Mesenchymal stem cell (in vitro differentiated cells and primary cell): ENCODE results near the gene LRRC9.

Experiments
- DNase-seq: peaks from one replicate; pipeline ENCODE4 v3.0.0-alpha.2; 2013
- H2AFZ ChIP-seq: one replicate; pipeline ENCODE4 v1.6.1; 2013; ENCODE audit warnings: low read depth, mild to moderate bottlenecking, control low read depth, inconsistent platforms, low read length, moderate library complexity
- H2AK5ac ChIP-seq: 2 replicates; pipeline ENCODE4 v1.6.1; 2013; ENCODE audit warnings: low read length, moderate library complexity, mild to moderate bottlenecking, inconsistent platforms; ENCODE audit not compliant: severe bottlenecking
- H2BK120ac ChIP-seq: one replicate; pipeline ENCODE4 v1.6.1; 2013; ENCODE audit warnings: low read depth, mild to moderate bottlenecking, inconsistent platforms, low read length, moderate library complexity
- H2BK12ac ChIP-seq, 2 experiments: one replicate each; pipeline ENCODE4 v1.6.1; 2013; ENCODE audit warnings: inconsistent platforms in 2 of 2, low read length in 2 of 2, mild to moderate bottlenecking in 2 of 2, moderate library complexity in 2 of 2, control low read depth in 1 of 2
- H2BK15ac ChIP-seq: one replicate; pipeline ENCODE4 v1.6.1; 2013; ENCODE audit warnings: mild to moderate bottlenecking, low read depth, inconsistent platforms; ENCODE audit not compliant: poor library complexity, severe bottlenecking
- H2BK5ac ChIP-seq: 2 replicates; pipeline ENCODE4 v1.6.1; 2013; ENCODE audit warnings: low read depth, mild to moderate bottlenecking, low read length, control low read depth, inconsistent platforms; ENCODE audit not compliant: poor library complexity, severe bottlenecking
- H3K14ac ChIP-seq, 2 experiments: one replicate each; pipeline ENCODE4 v1.6.1; 2013; ENCODE audit warnings: inconsistent platforms in 2 of 2, low read length in 2 of 2, control low read depth in 1 of 2, mild to moderate bottlenecking in 1 of 2, moderate library complexity in 1 of 2
- H3K18ac ChIP-seq, 2 experiments: one replicate each; pipeline ENCODE4 v1.6.1; 2013; ENCODE audit warnings: inconsistent platforms in 2 of 2, low read length in 2 of 2, control low read depth in 1 of 2, low read depth in 1 of 2, mild to moderate bottlenecking in 1 of 2
- H3K23ac ChIP-seq, 2 experiments: one replicate each; pipeline ENCODE4 v1.6.1; 2013; ENCODE audit warnings: inconsistent platforms in 2 of 2, low read length in 2 of 2, mild to moderate bottlenecking in 2 of 2, moderate library complexity in 2 of 2, control low read depth in 1 of 2
- H3K27ac ChIP-seq: 2 replicates; pipeline ENCODE4 v1.5.1; 2013; ENCODE audit warnings: mild to moderate bottlenecking, moderate library complexity, low read length, control low read depth, inconsistent platforms; ENCODE audit not compliant: poor library complexity, severe bottlenecking
- H3K27me3 ChIP-seq, 2 experiments: 2 replicates each; pipeline versions ENCODE4 v1.6.1 to v1.7.0; 2013; ENCODE audit warnings: low read length in 2 of 2, mild to moderate bottlenecking in 2 of 2, moderate library complexity in 2 of 2, control low read depth in 1 of 2, inconsistent platforms in 1 of 2; ENCODE audit not compliant: control insufficient read depth in 1 of 2, insufficient read depth in 1 of 2
- H3K36me3 ChIP-seq, 2 experiments: 2 replicates each; pipeline versions ENCODE4 v1.6.1 to v1.7.0; 2013; ENCODE audit warnings: low read length in 2 of 2, control low read depth in 1 of 2, inconsistent platforms in 1 of 2, low read depth in 1 of 2, mild to moderate bottlenecking in 1 of 2; ENCODE audit not compliant: insufficient read depth in 2 of 2, control insufficient read depth in 1 of 2
- H3K4ac ChIP-seq, 2 experiments: one replicate each; pipeline ENCODE4 v1.6.1; 2013; ENCODE audit warnings: inconsistent platforms in 2 of 2, low read length in 2 of 2, mild to moderate bottlenecking in 2 of 2, moderate library complexity in 2 of 2, control low read depth in 1 of 2, low read depth in 1 of 2
- H3K4me1 ChIP-seq: 2 replicates; pipeline ENCODE4 v1.6.1; 2013; ENCODE audit warnings: low read depth, low read length, control low read depth; ENCODE audit not compliant: control insufficient read depth, insufficient read depth
- H3K4me2 ChIP-seq: 2 replicates; pipeline ENCODE4 v1.6.1; 2013; ENCODE audit warnings: low read length, mild to moderate bottlenecking, inconsistent platforms; ENCODE audit not compliant: poor library complexity, severe bottlenecking
- H3K4me3 ChIP-seq, 2 experiments: 2 replicates each; pipeline versions ENCODE4 v1.5.1 to v1.7.0; 2013; ENCODE audit warnings: low read length in 2 of 2, mild to moderate bottlenecking in 2 of 2, control low read depth in 1 of 2, low read depth in 1 of 2; ENCODE audit not compliant: insufficient read depth in 1 of 2
- H3K79me1 ChIP-seq: replicated peaks from 2 replicates; pipeline ENCODE4 v1.6.1; 2013; ENCODE audit warnings: mild to moderate bottlenecking, control low read depth, low read length, inconsistent platforms; ENCODE audit not compliant: poor library complexity, severe bottlenecking
- H3K9ac ChIP-seq: 2 replicates; pipeline ENCODE4 v1.7.0; 2013; ENCODE audit warnings: mild to moderate bottlenecking, low read length, moderate library complexity
- H3K9me3 ChIP-seq: 2 replicates; pipeline ENCODE4 v1.7.0; 2013; ENCODE audit warnings: mild to moderate bottlenecking, low read length; ENCODE audit not compliant: control insufficient read depth
- H4K8ac ChIP-seq: one replicate; pipeline ENCODE4 v1.6.1; 2013; ENCODE audit warnings: inconsistent platforms, mild to moderate bottlenecking, low read length, moderate library complexity
- H4K91ac ChIP-seq: one replicate; pipeline ENCODE4 v1.6.1; 2013; ENCODE audit warnings: mild to moderate bottlenecking, low read length, inconsistent platforms
- WGBS: methylation state at CpG from one replicate; pipeline ENCODE4 v1.1.7; 2013; ENCODE audit warnings: mixed read lengths; 5-methylcytosine and 5-hydroxymethylcytosine counted together

Gene LRRC9

GRCh38 chr14:59983048-59983447 is 63.1 kb downstream of the LRRC9 start:
- no peak overlapping the region for H3K18ac ChIP-seq
- H2AFZ ChIP-seq = no peak overlapping the region
- no peaks in the 10 kb centered on the region for H3K79me1 ChIP-seq
- no peak for DNase-seq
- no peak overlapping the region for H4K8ac ChIP-seq
- H2BK12ac ChIP-seq = no peak overlapping the region
- H2BK5ac ChIP-seq = no peak overlapping the region
- no peak overlapping the region for H3K4ac ChIP-seq
- no peaks in the 10 kb centered on the region for H3K36me3 ChIP-seq
- H3K4me1 ChIP-seq = no peaks in the 10 kb centered on the region
- no peaks in the 10 kb centered on the region for H3K27me3 ChIP-seq
- no peak overlapping the region for H2AK5ac ChIP-seq
- H3K9ac ChIP-seq = no peak overlapping the region
- H2BK120ac ChIP-seq = no peak overlapping the region
- no peak overlapping the region for H3K23ac ChIP-seq
- no peak overlapping the region for H3K4me3 ChIP-seq
- no peak overlapping the region for H2BK15ac ChIP-seq
- H3K9me3 ChIP-seq = no peaks in the 10 kb centered on the region
- H3K27ac ChIP-seq = no peak overlapping the region
- no peak overlapping the region for H3K14ac ChIP-seq
- no peak overlapping the region for H4K91ac ChIP-seq
- H3K4me2 ChIP-seq = no peak overlapping the region

- Histone ChIP-seq H3K23ac (no peak overlapping the region), H2BK120ac (no peak overlapping the region), H2BK5ac (no peak overlapping the region), H3K9ac (no peak overlapping the region), H2AFZ (no peak overlapping the region), H3K27ac (no peak overlapping the region), H2BK15ac (no peak overlapping the region), H3K18ac (no peak overlapping the region), H3K4me3 (no peak overlapping the region), H3K4me1 (no peaks in the 10 kb centered on the region), H3K27me3 (no peaks in the 10 kb centered on the region), H3K36me3 (no peaks in the 10 kb centered on the region), H4K8ac (no peak overlapping the region), H3K14ac (no peak overlapping the region), H3K9me3 (no peaks in the 10 kb centered on the region), H3K4me2 (no peak overlapping the region), H3K79me1 (no peaks in the 10 kb centered on the region), H2AK5ac (no peak overlapping the region), H2BK12ac (no peak overlapping the region), H3K4ac (no peak overlapping the region), H4K91ac (no peak overlapping the region)
- no CpG with 5 or more reads among the region's 1 CpG for WGBS
- no peak for DNase-seq
These were observed 66.7 kb downstream of the LRRC9 start for GRCh38 chr14:59986556-59987059.

GRCh38 chr14:59997449-59997848 is 77.5 kb downstream of the LRRC9 start:
- no peaks in the 10 kb centered on the region for H3K9me3 ChIP-seq
- no peak overlapping the region for H2BK12ac ChIP-seq
- no peaks in the 10 kb centered on the region for H3K4me1 ChIP-seq
- H3K4ac ChIP-seq = no peak overlapping the region
- H3K27me3 ChIP-seq = no peaks in the 10 kb centered on the region
- no peaks in the 10 kb centered on the region for H3K36me3 ChIP-seq
- peak; percentile 11 for DNase-seq
- no peak overlapping the region for H3K23ac ChIP-seq
- no peak overlapping the region for H4K91ac ChIP-seq
- H4K8ac ChIP-seq = no peak overlapping the region
- no peak overlapping the region for H2AFZ ChIP-seq
- H3K9ac ChIP-seq = peak overlapping the region; percentile 48
- H3K4me2 ChIP-seq = no peak overlapping the region
- no peak overlapping the region for H3K27ac ChIP-seq
- no peak overlapping the region for H3K14ac ChIP-seq
- no peaks in the 10 kb centered on the region for H3K79me1 ChIP-seq
- H2BK120ac ChIP-seq = no peak overlapping the region
- H2BK5ac ChIP-seq = no peak overlapping the region
- H2AK5ac ChIP-seq = no peak overlapping the region
- no peak overlapping the region for H3K18ac ChIP-seq
- no peak overlapping the region for H3K4me3 ChIP-seq
- no peak overlapping the region for H2BK15ac ChIP-seq

- H3K4me1 ChIP-seq = no peaks in the 10 kb centered on the region
- DNase-seq = no peak
- H4K91ac ChIP-seq = no peak overlapping the region
- no peak overlapping the region for H2AFZ ChIP-seq
- H2BK120ac ChIP-seq = no peak overlapping the region
- no peak overlapping the region for H3K4me2 ChIP-seq
- no peaks in the 10 kb centered on the region for H3K27me3 ChIP-seq
- peak overlapping the region in 1 of 2 experiments; percentile 9 for H3K4me3 ChIP-seq
- H3K9ac ChIP-seq = peak overlapping the region; percentile 48
- H3K18ac ChIP-seq = no peak overlapping the region
- H3K14ac ChIP-seq = no peak overlapping the region
- H2BK12ac ChIP-seq = no peak overlapping the region
- H2AK5ac ChIP-seq = no peak overlapping the region
- H3K36me3 ChIP-seq = no peaks in the 10 kb centered on the region
- no peak overlapping the region for H3K23ac ChIP-seq
- no peak overlapping the region for H2BK15ac ChIP-seq
- no peaks in the 10 kb centered on the region for H3K9me3 ChIP-seq
- H3K79me1 ChIP-seq = no peaks in the 10 kb centered on the region
- H3K4ac ChIP-seq = no peak overlapping the region
- H2BK5ac ChIP-seq = no peak overlapping the region
- no peak overlapping the region for H3K27ac ChIP-seq
- H4K8ac ChIP-seq = no peak overlapping the region
These were observed 78.0 kb downstream of the LRRC9 start for GRCh38 chr14:59997966-59998365.
